Heart left ventricle (tissue), 13 donors: ENCODE results near the gene SYNCRIP.

Experiments
- CTCF ChIP-seq, 12 donors: fragments of 200-600 bp; sonication (generic) in 4 of 12; IDR thresholded peaks; one replicate each; pipeline versions ENCODE4 v1.5.0 to v1.8.0; 2018 to 2022; ENCODE audit warnings: antibody characterized with exemption in 12 of 12, mild to moderate bottlenecking in 5 of 12
- POLR2A ChIP-seq, 2 donors: fragments of 450-650 bp; IDR thresholded peaks; one replicate each; pipeline ENCODE4 v1.6.1; 2017; ENCODE audit warnings: antibody characterized with exemption in 2 of 2, mild to moderate bottlenecking in 2 of 2, moderate library complexity in 2 of 2
- donor health status: ischemic (EF 13 %, LVEDD 7.1; RV severe dilation, severe dysfunction).
- donor health status: DM: no; HTN: yes; CAD: no.
- donor health status: DM: no; HTN: no; CAD: no.
- donor health status: ischemic (EF 25% LVEDD 6.9; RV normal size, moderate dysfunction).
- donor health status: ischemic (EF 25% LVEDD 5.7; RV mildly dilated, moderate dysfunction).
- donor health status: ischemic (EF 35%, LVEDD 5.7; RV mildly dilated, moderate dysfunction).
- donor health status: nonischemic (EF 11% LVEDD 7.7; RV severe dilation, severe dysfunction).
- donor health status: DM: yes; HTN: yes; CAD: no.
- donor health status: PGD.
- donor health status: ischemic (EF 29% LVEDD 5.4; RV normal size, mild dysfunction).
- donor health status: nonischemic (EF 23%, LVEDD 6.1; RV moderate dilation, normal function).

GRCh38 chr6:85614780-85615179, 27.9 kb downstream of the SYNCRIP start:
- TF ChIP-seq POLR2A (IDR thresholded peaks at IDR 0.05) (no peak), CTCF (IDR thresholded peaks at IDR 0.05) (no peak)
